ENCODE measurements around the gene HSPA6.

HSPA6 gene

DNA sequence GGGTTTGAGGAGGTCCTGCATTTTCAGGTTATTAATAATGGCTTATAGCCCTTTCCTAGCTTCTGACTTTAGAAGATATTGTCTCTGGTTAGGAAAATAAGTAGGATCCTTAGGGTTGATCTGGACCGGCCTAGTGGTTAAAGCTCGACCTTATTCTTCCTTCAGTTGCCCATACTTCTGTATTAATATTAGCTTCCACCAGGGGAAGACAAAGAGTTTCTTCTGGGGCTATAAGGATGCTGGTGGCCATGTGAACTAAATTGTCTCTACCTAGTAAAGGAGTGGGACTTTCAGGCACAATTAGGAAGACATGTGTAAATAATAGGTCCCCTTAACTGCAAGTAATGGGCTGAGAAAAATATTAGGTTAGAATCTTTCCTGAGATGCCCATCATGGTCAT lies 39.7 kb upstream of the HSPA6 start:
- TF ChIP-seq, protein P1, sequence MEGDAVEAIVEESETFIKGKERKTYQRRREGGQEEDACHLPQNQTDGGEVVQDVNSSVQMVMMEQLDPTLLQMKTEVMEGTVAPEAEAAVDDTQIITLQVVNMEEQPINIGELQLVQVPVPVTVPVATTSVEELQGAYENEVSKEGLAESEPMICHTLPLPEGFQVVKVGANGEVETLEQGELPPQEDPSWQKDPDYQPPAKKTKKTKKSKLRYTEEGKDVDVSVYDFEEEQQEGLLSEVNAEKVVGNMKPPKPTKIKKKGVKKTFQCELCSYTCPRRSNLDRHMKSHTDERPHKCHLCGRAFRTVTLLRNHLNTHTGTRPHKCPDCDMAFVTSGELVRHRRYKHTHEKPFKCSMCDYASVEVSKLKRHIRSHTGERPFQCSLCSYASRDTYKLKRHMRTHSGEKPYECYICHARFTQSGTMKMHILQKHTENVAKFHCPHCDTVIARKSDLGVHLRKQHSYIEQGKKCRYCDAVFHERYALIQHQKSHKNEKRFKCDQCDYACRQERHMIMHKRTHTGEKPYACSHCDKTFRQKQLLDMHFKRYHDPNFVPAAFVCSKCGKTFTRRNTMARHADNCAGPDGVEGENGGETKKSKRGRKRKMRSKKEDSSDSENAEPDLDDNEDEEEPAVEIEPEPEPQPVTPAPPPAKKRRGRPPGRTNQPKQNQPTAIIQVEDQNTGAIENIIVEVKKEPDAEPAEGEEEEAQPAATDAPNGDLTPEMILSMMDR (conservative IDR thresholded peaks at IDR 0.05; ENCODE audit: control insufficient read depth, insufficient read depth, low read depth, low read length) = peak; percentile 42
- DNase-seq (ENCODE audit: low read depth) = peak; percentile 10
- H3K4me3 ChIP-seq (ENCODE audit: control insufficient read depth, low read depth, low read length) = no peak overlapping the region

DNA sequence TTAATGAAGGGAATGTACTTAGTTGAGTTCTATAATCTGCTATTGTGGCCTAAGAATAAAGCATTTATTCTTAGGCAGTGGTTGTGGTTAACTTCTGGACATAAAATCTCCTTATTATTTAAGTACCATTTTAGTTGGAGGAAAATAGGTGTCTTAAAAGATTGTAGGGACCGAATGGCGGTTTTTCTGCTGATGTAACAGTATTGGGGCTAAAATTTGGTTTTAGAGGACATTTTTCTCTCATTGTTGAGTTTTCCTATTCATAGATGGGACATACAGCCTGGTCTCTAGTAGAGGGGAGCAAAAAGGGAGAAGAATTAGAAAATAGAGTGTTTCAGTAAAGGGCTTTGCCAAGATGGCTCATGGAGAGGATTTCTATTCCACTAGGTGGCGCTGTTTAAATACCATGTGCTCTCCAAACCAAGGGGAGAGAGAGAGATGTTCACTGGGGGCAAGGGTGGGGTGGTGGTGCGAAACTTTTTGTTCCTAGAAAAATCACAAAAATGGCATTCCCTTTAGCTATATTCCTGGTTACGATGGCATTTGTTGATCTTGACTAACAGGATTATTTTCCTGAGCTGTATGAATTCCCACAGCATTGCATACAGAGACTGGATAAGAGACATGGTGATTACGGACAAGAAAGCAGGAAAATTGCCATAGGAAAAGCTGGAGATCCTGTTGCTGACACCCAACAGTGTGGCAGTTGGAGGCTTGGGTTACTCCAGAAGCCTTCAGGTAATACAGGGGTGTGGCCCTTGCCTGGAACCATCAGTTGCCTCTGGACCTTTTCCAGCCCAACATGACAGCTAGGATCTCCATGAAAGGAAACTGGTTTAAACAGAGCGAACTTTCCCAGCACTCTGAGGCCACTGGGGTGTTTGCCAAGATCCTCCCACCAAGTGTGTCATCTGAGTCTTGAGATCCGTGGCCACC lies 37.3 kb upstream of the HSPA6 start:
- TF ChIP-seq, protein P1 (conservative IDR thresholded peaks at IDR 0.05; ENCODE audit: control insufficient read depth, insufficient read depth, low read depth, low read length) = peak; percentile 82
- DNase-seq (ENCODE audit: low read depth) = peak; percentile 87
- H3K4me3 ChIP-seq (ENCODE audit: control insufficient read depth, low read depth, low read length) = peak overlapping the region; percentile 42

DNA sequence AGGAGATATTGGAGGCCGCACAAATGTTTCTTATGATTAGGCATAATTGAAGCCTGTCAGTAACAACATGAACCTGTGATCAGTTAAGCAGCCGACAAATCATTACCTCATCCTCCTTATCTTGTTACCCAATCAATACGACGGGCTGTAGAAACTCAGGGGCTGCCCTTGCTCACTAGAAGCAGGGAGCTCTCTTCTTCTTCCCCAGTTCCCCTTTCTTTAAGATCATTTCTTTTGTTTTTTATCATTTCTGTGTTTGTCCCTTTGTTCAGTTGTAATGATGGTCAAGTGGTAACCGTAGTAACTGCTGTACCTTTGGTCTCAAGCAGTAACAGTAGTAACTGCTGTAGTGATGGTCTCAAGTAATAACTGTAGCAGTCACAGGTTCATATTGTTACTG lies 32.9 kb upstream of the HSPA6 start:
- TF ChIP-seq, protein P1 (conservative IDR thresholded peaks at IDR 0.05; ENCODE audit: control insufficient read depth, insufficient read depth, low read depth, low read length) = no peak
- no peak overlapping the region for H3K4me3 ChIP-seq (ENCODE audit: control insufficient read depth, low read depth, low read length)
- DNase-seq (ENCODE audit: low read depth) = no peak

DNA sequence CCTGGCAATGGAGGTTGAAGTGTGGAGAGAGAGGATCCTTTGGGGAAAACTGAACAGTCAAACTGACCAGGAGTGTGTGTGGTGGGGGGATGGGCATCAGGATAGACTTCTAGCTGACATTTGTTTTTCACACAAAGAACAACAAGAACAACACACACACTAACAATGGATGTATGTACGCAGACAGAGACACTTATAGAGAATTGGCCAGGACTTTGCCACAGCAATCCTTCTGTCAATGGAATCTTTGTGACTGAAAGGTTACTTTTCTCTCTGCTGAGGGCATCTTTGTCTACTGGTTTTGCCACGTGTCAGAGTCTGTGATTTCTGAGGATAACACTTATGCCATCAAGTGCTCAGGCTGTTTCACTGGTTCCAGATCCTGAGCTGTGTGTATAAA lies 31.5 kb upstream of the HSPA6 start:
- TF ChIP-seq, protein P1 (conservative IDR thresholded peaks at IDR 0.05; ENCODE audit: control insufficient read depth, insufficient read depth, low read depth, low read length) = no peak
- no peak overlapping the region for H3K4me3 ChIP-seq (ENCODE audit: control insufficient read depth, low read depth, low read length)
- DNase-seq (ENCODE audit: low read depth) = no peak

DNA sequence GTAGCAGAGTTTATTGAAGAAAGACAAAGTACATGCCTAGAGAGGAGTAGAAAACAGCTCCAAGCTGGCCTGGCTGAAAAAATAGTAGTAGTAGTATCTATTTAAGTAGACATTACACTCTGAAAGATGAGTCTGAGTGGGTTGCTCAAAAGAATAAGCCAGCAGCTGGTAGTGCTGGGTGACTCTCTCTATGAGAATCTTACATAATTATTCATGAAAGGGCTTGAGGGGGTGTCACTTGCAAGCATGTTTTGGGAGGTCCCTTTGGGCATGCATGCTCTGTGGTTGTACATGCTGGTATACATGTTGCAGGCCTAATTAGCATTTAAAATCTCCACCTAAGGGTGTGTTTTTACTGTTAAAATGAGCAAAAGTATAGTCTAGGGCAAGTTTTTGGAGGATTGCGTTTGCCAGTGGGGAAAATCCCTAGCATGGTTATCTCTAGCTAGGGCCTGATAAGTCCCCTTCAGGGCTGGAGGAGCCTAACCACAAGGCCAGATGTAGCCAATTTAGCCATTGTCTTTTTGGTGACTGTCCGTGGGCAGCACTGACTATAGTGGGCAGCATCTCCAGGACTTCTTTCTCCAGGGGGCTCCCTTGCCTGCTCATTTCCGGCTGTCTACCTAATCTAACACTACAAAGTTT lies 30.1 kb upstream of the HSPA6 start:
- TF ChIP-seq, protein P1 (conservative IDR thresholded peaks at IDR 0.05; ENCODE audit: control insufficient read depth, insufficient read depth, low read depth, low read length) = no peak

DNA sequence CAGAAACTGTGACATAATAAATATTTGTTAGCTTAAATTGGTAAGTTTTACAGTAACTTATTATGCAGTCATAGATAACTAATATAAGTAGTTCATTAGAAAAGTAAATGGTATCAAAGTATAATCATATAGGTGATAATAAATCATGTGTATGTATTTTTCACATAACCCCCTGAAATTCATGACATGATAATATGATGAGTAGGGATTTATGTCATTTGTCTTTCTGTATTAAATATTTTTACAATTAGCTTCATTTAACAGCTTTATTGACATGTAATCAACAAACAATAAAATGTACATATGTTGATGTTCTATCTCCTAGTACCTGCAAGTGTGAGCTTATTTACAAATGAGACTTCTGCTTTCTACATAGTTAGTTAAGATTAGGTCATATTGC lies 28.9 kb upstream of the HSPA6 start:
- H3K4me3 ChIP-seq (ENCODE audit: control insufficient read depth, low read depth, low read length) = no peak overlapping the region
- DNase-seq (ENCODE audit: low read depth) = no peak
- TF ChIP-seq, protein P1 (conservative IDR thresholded peaks at IDR 0.05; ENCODE audit: control insufficient read depth, insufficient read depth, low read depth, low read length) = no peak

More for the DNA sequence above, 30.1 kb upstream of the HSPA6 start:
- no peak overlapping the region for H3K4me3 ChIP-seq (ENCODE audit: control insufficient read depth, low read depth, low read length)
- DNase-seq (ENCODE audit: low read depth) = no peak

All from fibroblast of mammary gland (primary cell).